HCT116 (cell line): ENCODE measurements around the gene CNTNAP2. TPM values are rescaled to one million over a fixed set of nuclear protein-coding genes. Genes with fewer than 3 reads are reported as not detected.

Experiments used
- ATAC-seq: fragments of 200-7000 bp; cut with Tn5 transposase; 2 replicates; pipeline ENCODE4 v1.9.1; 2020; ENCODE audit warnings: mild to moderate bottlenecking, moderate library complexity
- BruUV-seq: library from RNA; stranded (reverse); fragments of 400-500 nt; replicated peaks from 2 replicates; lab custom pipeline; 2021; lab: Mats Ljungman, UMichigan
- CTCF ChIA-PET: fragments of 300-600 bp; sonication (Branson Sonifier 250); formaldehyde crosslinking; loops from one replicate; lab custom pipeline; 2021; ENCODE audit warnings: antibody characterized with exemption; lab: Charles Lee
- POLR2A ChIA-PET: fragments of 300-600, 350-600 bp; sonication (Branson Sonifier 250); formaldehyde crosslinking; loops from one replicate; lab custom pipeline; 2021; ENCODE audit warnings: antibody characterized with exemption; lab: Charles Lee
- RAD21 ChIA-PET, 2 experiments: fragments of 300-600 bp; sonication (Branson Sonifier 250); formaldehyde crosslinking; loops; one replicate each; lab custom pipeline; 2023; ENCODE audit warnings: low total read pairs in 2 of 2; ENCODE audit not compliant: uncharacterized antibody in 2 of 2, unreplicated experiment in 2 of 2, low non-redundant PET in 1 of 2; lab: Charles Lee
- DNase-seq: peaks from one replicate; pipeline ENCODE4 v3.0.0-alpha.2; 2010; ENCODE audit warnings: low read depth, low spot score
- H2AFZ ChIP-seq: fragments of 200-600 bp; shearing (Covaris generic), sonication (generic); 2 replicates; pipeline ENCODE4 v1.6.1; 2017; ENCODE audit warnings: low read depth, mixed run types, mixed read lengths, antibody characterized with exemption, low read length; ENCODE audit not compliant: poor library complexity, severe bottlenecking
- H3K27ac ChIP-seq: 2 replicates; pipeline ENCODE4 v1.5.1; 2012; ENCODE audit warnings: low read depth, low read length
- H3K27me3 ChIP-seq: fragments of 200-600 bp; sonication (generic); 2 replicates; pipeline ENCODE4 v1.6.1; 2016; ENCODE audit warnings: mixed run types, low read length, mixed read lengths; ENCODE audit not compliant: insufficient read depth
- H3K36me3 ChIP-seq, 2 experiments: fragments of 200-500 bp in 1 of 2; fragments of 200-600 bp in 1 of 2; sonication (Bioruptor generic) in 1 of 2; sonication (generic) in 1 of 2; 2 replicates each; pipeline versions ENCODE4 v1.5.1 to v1.6.1; 2014 to 2016; ENCODE audit warnings: low read length in 2 of 2, inconsistent platforms in 1 of 2, mixed read lengths in 1 of 2, mixed run types in 1 of 2; ENCODE audit not compliant: insufficient read depth in 2 of 2, control insufficient read depth in 1 of 2
- H3K4me1 ChIP-seq, 2 experiments: fragments of 200-600 bp in 1 of 2; sonication (generic) in 1 of 2; 2 replicates each; pipeline versions ENCODE4 v1.5.1 to v1.6.1; 2012 to 2017; ENCODE audit warnings: low read length in 2 of 2, inconsistent platforms in 1 of 2, mild to moderate bottlenecking in 1 of 2, mixed read lengths in 1 of 2, mixed run types in 1 of 2, moderate library complexity in 1 of 2; ENCODE audit not compliant: insufficient read depth in 2 of 2, control insufficient read depth in 1 of 2
- H3K4me2 ChIP-seq: fragments of 200-600 bp; sonication (generic); 2 replicates; pipeline ENCODE4 v1.6.1; 2017; ENCODE audit warnings: mixed run types, low read length, mixed read lengths
- H3K4me3 ChIP-seq, 2 experiments: fragments of 200-600 bp in 1 of 2; sonication (generic) in 1 of 2; replicated peaks in 1 of 2; 2 replicates each; pipeline ENCODE4 v1.5.1; 2011 to 2016; ENCODE audit warnings: low read length in 2 of 2, control low read depth in 1 of 2, low read depth in 1 of 2, mild to moderate bottlenecking in 1 of 2, mixed read lengths in 1 of 2, mixed run types in 1 of 2
- H3K79me2 ChIP-seq: fragments of 200-600 bp; sonication (generic); 2 replicates; pipeline ENCODE4 v1.6.1; 2017; ENCODE audit warnings: mild to moderate bottlenecking, mixed run types, low read length, moderate library complexity, mixed read lengths; ENCODE audit not compliant: insufficient read depth
- H3K9ac ChIP-seq: fragments of 200-600 bp; sonication (generic); 2 replicates; pipeline ENCODE4 v1.6.1; 2016; ENCODE audit warnings: low read length, mixed read lengths
- H3K9me2 ChIP-seq: fragments of 200-600 bp; sonication (generic), shearing (Covaris generic); 2 replicates; pipeline ENCODE4 v1.6.1; 2017; ENCODE audit warnings: mixed run types, mild to moderate bottlenecking, moderate library complexity; ENCODE audit not compliant: insufficient read depth
- H3K9me3 ChIP-seq, 2 experiments: fragments of 200-500 bp in 1 of 2; fragments of 200-600 bp in 1 of 2; sonication (Bioruptor generic) in 1 of 2; sonication (generic) in 1 of 2; 2 replicates each; pipeline ENCODE4 v1.6.1; 2014 to 2017; ENCODE audit warnings: low read length in 2 of 2, mixed read lengths in 2 of 2, inconsistent platforms in 1 of 2, low read depth in 1 of 2, mild to moderate bottlenecking in 1 of 2, mixed run types in 1 of 2, moderate library complexity in 1 of 2; ENCODE audit not compliant: control insufficient read depth in 1 of 2, insufficient read depth in 1 of 2
- H4K20me1 ChIP-seq: fragments of 200-600 bp; sonication (generic), shearing (Covaris generic); 2 replicates; pipeline ENCODE4 v1.6.1; 2017; ENCODE audit warnings: mixed run types, mild to moderate bottlenecking, moderate library complexity; ENCODE audit not compliant: insufficient read depth
- CEBPB ChIP-seq: IDR thresholded peaks from 2 replicates; pipeline ENCODE4 v1.6.1; 2012; ENCODE audit warnings: low read depth
- EGR1 ChIP-seq: IDR thresholded peaks from 2 replicates; pipeline ENCODE4 v1.6.1; 2012; ENCODE audit warnings: low read depth
- EZH2 ChIP-seq: fragments of 200-600 bp; sonication (generic); IDR thresholded peaks from 2 replicates; pipeline ENCODE4 v1.6.1; 2017; ENCODE audit warnings: antibody characterized with exemption, mixed run types
- EZH2phosphoT487 ChIP-seq: fragments of 200-600 bp; IDR thresholded peaks from 2 replicates; pipeline ENCODE4 v1.6.1; 2018; ENCODE audit warnings: antibody characterized with exemption, borderline replicate concordance
- FOSL1 ChIP-seq: IDR thresholded peaks from 2 replicates; pipeline ENCODE4 v1.6.1; 2012; ENCODE audit warnings: low read depth
- JUND ChIP-seq: IDR thresholded peaks from 2 replicates; pipeline ENCODE4 v1.6.1; 2012
- POLR2AphosphoS5 ChIP-seq: IDR thresholded peaks from 2 replicates; pipeline ENCODE4 v1.6.1; 2011; ENCODE audit warnings: mild to moderate bottlenecking, low read depth, low read length, moderate library complexity
- RAD21 ChIP-seq: IDR thresholded peaks from 2 replicates; pipeline ENCODE4 v1.6.1; 2012; ENCODE audit warnings: low read depth, mild to moderate bottlenecking
- SIN3A ChIP-seq: IDR thresholded peaks from 2 replicates; pipeline ENCODE4 v1.6.1; 2012; ENCODE audit warnings: low read depth
- SP1 ChIP-seq: IDR thresholded peaks from 2 replicates; pipeline ENCODE4 v1.6.1; 2012; ENCODE audit warnings: low read depth
- SRF ChIP-seq: IDR thresholded peaks from 2 replicates; pipeline ENCODE4 v1.6.1; 2012; ENCODE audit warnings: low read depth
- TCF7L2 ChIP-seq: IDR thresholded peaks from 2 replicates; pipeline ENCODE4 v1.7.0; 2011; ENCODE audit warnings: borderline replicate concordance, inconsistent platforms; ENCODE audit not compliant: insufficient read depth, insufficient read length; ENCODE audit errors: extremely low read depth
- YY1 ChIP-seq: IDR thresholded peaks from 2 replicates; pipeline ENCODE4 v1.6.1; 2011; ENCODE audit warnings: low read length, low read depth, moderate library complexity, mild to moderate bottlenecking; ENCODE audit not compliant: insufficient replicate concordance; ENCODE audit errors: extremely low read depth
- ZFX ChIP-seq: fragments of 450-650 bp; IDR thresholded peaks from 2 replicates; pipeline ENCODE4 v1.6.1; 2017
- intact Hi-C: fragments of 100-400 bp; cut with micrococcal nuclease; formaldehyde crosslinking; loops from 2 replicates; pipeline ENCODE4 v1.10.0; 2022
- total RNA-seq: library from RNA; stranded (reverse); gene quantifications from one replicate; pipeline ENCODE4 v1.2.1, GENCODE V29; 2021; ENCODE audit not compliant: unreplicated experiment
- TF ChIP-seq, protein P1 (sequence below): IDR thresholded peaks from 2 replicates; pipeline ENCODE4 v1.6.1; 2011; ENCODE audit warnings: mild to moderate bottlenecking, low read length, moderate library complexity; ENCODE audit not compliant: insufficient replicate concordance; ENCODE audit errors: extremely low read depth
- TF ChIP-seq, protein P2 (sequence below): IDR thresholded peaks from 2 replicates; pipeline ENCODE4 v1.6.1; 2012
- TF ChIP-seq, protein P3 (sequence below): IDR thresholded peaks from 2 replicates; pipeline ENCODE4 v1.6.1; 2012
- TF ChIP-seq, protein P4 (sequence below), 3 experiments: fragments of 200-600 bp in 1 of 3; sonication (generic) in 1 of 3; IDR thresholded peaks in 2 of 3; conservative IDR thresholded peaks in 1 of 3; 2 replicates each; pipeline ENCODE4 v1.5.1; 2012 to 2017; ENCODE audit warnings: low read depth in 2 of 3, low read length in 2 of 3, antibody characterized with exemption in 1 of 3, borderline replicate concordance in 1 of 3, control low read depth in 1 of 3, mild to moderate bottlenecking in 1 of 3, mixed read lengths in 1 of 3, mixed run types in 1 of 3, moderate library complexity in 1 of 3; ENCODE audit not compliant: insufficient read depth in 1 of 3

The CNTNAP2 gene
- total RNA-seq, 1 experiment from 2014 or later, result 0.37 TPM

DNA sequence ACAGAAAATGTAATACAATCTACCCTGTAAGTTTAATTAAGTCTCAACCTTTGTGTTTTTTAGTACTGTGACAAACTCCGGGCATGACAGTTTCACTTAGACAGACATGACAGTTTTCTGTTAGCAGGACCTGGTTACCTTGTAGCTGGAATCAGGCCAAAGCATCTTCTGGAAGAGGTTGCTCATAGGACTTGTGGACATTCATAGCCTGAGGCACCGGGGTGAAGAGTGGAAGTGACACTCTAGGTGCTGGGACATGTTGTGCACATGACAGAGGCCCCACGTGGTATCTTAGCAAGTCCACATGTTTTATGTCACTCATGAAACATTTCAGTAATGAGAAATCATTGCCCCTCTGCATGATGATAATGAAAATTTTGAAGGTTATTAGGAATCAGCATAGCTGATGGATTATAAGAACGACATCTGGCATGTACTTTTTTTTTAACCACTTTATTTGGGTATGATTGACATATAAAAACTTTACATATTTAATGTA is 441.4 kb downstream of the CNTNAP2 start:
- ChIA-PET POLR2A (no interaction called here), RAD21 (no interaction called here), CTCF (no interaction called here)
- no peak for DNase-seq
- Histone ChIP-seq H3K4me2 (no peak overlapping the region), H3K9me2 (no peaks in the 10 kb centered on the region), H4K20me1 (no peaks in the 10 kb centered on the region), H3K9ac (no peak overlapping the region), H2AFZ (no peak overlapping the region), H3K4me1 (no peaks in the 10 kb centered on the region), H3K36me3 (no peaks in the 10 kb centered on the region), H3K27ac (no peak overlapping the region), H3K9me3 (peaks cover 5 to 7% of the 10 kb centered on the region in 2 experiments; a peak in 2 of 4 replicates), H3K27me3 (no peaks in the 10 kb centered on the region), H3K4me3 (no peak overlapping the region), H3K79me2 (no peaks in the 10 kb centered on the region)
- BruUV-seq, result no TSS peak
- TF ChIP-seq SIN3A, result no peak
- TF ChIP-seq ZFX, result no peak
- TF ChIP-seq EZH2, result no peak
- no peak for TF ChIP-seq RAD21
- no peak for TF ChIP-seq TCF7L2
- ATAC-seq, result no peak
- intact Hi-C loops, result no loop called here

DNA sequence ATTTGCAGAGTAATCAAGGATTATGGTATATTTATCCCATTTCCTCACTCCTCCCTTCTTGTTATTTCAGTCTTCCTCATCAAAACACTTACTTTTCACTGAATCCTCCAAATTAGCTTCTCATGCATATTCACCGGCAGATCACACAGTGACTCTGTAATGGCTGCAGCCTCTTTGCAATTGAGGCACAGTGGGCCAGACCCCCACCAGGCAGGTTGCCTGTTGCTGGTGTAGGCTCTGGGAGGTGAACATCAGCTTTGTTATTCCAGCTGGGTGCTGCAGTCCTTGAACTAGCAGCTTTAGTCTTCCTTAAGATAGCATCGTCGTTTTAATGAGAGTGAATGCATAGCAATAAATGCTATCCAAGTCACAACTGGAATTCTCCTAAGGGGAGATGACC is 449.3 kb downstream of the CNTNAP2 start:
- BruUV-seq, result no TSS peak
- Histone ChIP-seq H3K27me3 (no peaks in the 10 kb centered on the region), H3K27ac (no peak overlapping the region)
- TF ChIP-seq, protein P1, sequence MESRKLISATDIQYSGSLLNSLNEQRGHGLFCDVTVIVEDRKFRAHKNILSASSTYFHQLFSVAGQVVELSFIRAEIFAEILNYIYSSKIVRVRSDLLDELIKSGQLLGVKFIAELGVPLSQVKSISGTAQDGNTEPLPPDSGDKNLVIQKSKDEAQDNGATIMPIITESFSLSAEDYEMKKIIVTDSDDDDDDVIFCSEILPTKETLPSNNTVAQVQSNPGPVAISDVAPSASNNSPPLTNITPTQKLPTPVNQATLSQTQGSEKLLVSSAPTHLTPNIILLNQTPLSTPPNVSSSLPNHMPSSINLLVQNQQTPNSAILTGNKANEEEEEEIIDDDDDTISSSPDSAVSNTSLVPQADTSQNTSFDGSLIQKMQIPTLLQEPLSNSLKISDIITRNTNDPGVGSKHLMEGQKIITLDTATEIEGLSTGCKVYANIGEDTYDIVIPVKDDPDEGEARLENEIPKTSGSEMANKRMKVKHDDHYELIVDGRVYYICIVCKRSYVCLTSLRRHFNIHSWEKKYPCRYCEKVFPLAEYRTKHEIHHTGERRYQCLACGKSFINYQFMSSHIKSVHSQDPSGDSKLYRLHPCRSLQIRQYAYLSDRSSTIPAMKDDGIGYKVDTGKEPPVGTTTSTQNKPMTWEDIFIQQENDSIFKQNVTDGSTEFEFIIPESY, result no peak
- no peak for TF ChIP-seq EGR1
- no peak for TF ChIP-seq CEBPB
- no peak for TF ChIP-seq TCF7L2
- TF ChIP-seq, protein P2, sequence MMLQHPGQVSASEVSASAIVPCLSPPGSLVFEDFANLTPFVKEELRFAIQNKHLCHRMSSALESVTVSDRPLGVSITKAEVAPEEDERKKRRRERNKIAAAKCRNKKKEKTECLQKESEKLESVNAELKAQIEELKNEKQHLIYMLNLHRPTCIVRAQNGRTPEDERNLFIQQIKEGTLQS, result no peak
- no peak for TF ChIP-seq EZH2phosphoT487
- TF ChIP-seq FOSL1, result no peak
- no peak for TF ChIP-seq SRF
- no peak for TF ChIP-seq YY1
- TF ChIP-seq, protein P3, sequence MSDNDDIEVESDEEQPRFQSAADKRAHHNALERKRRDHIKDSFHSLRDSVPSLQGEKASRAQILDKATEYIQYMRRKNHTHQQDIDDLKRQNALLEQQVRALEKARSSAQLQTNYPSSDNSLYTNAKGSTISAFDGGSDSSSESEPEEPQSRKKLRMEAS, result no peak
- no peak for TF ChIP-seq SP1
- TF ChIP-seq, protein P4, sequence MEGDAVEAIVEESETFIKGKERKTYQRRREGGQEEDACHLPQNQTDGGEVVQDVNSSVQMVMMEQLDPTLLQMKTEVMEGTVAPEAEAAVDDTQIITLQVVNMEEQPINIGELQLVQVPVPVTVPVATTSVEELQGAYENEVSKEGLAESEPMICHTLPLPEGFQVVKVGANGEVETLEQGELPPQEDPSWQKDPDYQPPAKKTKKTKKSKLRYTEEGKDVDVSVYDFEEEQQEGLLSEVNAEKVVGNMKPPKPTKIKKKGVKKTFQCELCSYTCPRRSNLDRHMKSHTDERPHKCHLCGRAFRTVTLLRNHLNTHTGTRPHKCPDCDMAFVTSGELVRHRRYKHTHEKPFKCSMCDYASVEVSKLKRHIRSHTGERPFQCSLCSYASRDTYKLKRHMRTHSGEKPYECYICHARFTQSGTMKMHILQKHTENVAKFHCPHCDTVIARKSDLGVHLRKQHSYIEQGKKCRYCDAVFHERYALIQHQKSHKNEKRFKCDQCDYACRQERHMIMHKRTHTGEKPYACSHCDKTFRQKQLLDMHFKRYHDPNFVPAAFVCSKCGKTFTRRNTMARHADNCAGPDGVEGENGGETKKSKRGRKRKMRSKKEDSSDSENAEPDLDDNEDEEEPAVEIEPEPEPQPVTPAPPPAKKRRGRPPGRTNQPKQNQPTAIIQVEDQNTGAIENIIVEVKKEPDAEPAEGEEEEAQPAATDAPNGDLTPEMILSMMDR (IDR thresholded peaks at IDR 0.05 in 2 of 3, conservative IDR thresholded peaks at IDR 0.05 in 1 of 3; ENCODE audit: borderline replicate concordance in 1 of 3, insufficient read depth in 1 of 3, low read depth in 2 of 3, low read length in 2 of 3), result no peak
- no peak for TF ChIP-seq EZH2
- TF ChIP-seq POLR2AphosphoS5, result no peak
- TF ChIP-seq ZFX, result no peak
- TF ChIP-seq JUND, result no peak
- no peak for TF ChIP-seq SIN3A
- TF ChIP-seq, all 23 proteins: peak for 0
- no peaks in the 10 kb centered on the region; the same call in 1 of the 2 replicates for H4K20me1 ChIP-seq
- no peak overlapping the region for H3K9ac ChIP-seq
- no peak overlapping the region for H2AFZ ChIP-seq
- ATAC-seq (no peak), DNase-seq (no peak)
- ChIA-PET CTCF (no interaction called here), POLR2A (no interaction called here), RAD21 (no interaction called here)
- no peak overlapping the region for H3K4me2 ChIP-seq
- no peaks in the 10 kb centered on the region for H3K79me2 ChIP-seq
- intact Hi-C loops, result no loop called here
- H3K36me3 ChIP-seq, result no peaks in the 10 kb centered on the region
- no peak overlapping the region for H3K4me3 ChIP-seq
- H3K9me3 ChIP-seq, result peaks cover 6 to 11% of the 10 kb centered on the region in 2 experiments; a peak in 2 of 4 replicates
- no peaks in the 10 kb centered on the region for H3K9me2 ChIP-seq
- H3K4me1 ChIP-seq, result no peaks in the 10 kb centered on the region
